ENCODE results near the gene CYP27C1.

CYP27C1 gene

GRCh38 chr2:127146071-127146725 lies 73.9 kb downstream of the CYP27C1 start:
- no peak for DNase-seq

- DNase-seq = no peak
Observed at GRCh38 chr2:127145280-127145895, 74.7 kb downstream of the CYP27C1 start.

DNA sequence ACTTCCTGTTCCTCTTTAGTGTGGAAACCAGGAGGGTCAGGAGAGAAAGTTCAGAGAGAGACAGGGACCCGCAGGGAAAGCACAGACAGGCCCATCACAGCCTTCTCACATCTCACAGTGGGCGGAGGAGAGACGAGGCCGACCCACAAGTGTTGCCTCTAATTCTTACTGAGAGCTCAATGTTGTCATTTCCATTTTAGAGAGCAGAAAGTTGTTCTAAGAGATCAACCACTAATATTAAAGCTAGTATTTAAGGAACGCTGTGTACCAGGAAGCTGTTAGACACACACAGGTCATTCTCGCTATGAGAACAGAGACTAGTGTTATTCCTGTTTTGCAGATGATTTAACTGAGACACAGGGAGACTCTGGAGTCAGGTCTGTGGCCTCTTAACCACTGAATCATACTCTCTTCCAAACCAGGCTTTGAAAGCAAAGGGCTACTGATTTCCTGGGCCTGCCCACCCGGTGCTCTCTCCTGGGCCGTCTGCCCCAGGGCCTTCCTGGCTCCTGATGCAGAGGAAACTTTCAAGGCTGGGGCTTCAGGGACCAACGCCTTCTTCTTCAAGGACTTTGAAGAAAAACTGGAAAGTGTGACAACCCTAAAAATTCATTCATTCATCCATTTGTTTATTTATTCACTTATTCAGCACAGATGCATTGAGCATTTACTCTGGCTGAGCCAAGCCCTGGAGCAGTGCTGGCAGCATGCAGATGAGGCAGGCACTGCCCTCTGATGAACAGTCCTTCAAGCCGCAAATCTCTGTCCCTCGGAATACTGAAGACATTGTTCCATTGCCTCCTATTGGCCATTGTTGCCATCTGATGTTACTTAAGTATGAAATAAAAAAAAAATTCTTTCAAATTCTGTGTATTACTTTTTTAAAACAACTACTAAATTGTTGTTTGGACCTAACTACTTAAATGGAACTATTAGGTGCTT lies 76.0 kb downstream of the CYP27C1 start:
- no peak for DNase-seq

DNA sequence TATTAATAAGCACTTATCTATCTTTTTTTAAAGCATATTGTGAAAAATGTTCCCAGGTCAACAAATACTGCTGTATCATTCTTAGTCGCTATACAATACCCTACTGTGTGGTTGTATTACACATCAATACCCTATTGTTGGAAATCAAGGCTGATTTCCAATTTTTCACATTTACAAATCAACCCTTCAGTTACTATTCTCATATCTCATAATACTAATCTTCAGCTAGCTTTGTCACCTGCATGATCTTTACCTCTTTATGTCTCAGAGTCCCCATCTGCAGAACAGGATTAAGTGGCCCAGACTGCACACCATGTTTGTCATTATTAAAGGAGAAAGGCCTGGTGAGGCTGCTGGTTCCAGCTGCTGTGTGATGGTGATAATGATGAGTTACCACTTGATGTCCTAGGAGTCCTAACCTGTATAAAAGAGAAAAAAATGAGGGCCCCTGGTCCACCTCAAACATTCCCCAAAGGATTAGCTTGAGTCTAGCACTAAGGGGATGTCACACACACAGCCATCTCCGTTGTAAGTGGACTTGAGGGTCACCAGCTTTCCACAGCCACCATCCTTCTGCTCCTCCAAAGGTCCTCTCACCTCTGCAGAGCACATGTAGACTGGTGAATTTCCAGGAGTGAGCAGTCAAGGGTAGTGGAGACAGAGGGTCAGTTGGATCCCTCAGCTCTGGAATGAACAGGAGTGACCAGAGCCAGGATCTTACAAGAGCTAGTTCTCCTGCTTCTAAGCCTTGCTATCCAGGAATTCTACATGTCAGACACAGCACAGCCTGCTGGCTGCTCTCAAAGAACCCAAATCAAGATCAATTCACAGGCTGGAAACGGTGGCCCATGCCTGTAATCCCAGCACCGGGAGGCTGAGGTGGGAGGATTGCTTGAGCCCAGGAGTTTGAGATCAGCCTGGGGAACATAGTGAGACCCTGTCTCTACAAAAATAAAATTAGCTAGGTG lies 77.2 kb downstream of the CYP27C1 start:
- DNase-seq = no peak

GRCh38 chr2:127140538-127140937 lies 79.6 kb downstream of the CYP27C1 start:
- no peak for DNase-seq

- no peak for DNase-seq
Observed at GRCh38 chr2:127139766-127140165, 80.3 kb downstream of the CYP27C1 start.

- DNase-seq = no peak
Observed at GRCh38 chr2:127138281-127138680, 81.8 kb downstream of the CYP27C1 start.

DNA sequence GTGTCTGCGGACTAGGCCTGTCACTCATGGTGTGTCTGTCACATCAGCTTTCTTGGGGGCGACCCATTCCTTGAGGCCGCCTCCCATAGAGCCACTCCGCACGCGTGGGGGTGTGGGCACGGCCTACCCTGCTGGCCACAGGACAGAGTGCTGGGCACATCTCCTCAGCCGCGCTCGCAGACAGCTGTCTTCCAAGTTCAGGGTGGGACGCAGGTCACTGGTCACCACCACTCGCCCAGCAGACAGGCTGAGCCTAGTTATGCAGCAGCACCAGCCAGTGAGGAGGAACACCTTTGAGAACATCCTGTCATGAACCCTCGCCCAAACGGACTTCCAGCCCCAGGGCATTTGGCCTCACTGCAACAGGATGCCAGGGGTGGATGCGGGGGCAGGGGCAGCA lies 82.4 kb downstream of the CYP27C1 start:
- no peak for DNase-seq

GRCh38 chr2:127137225-127137624 lies 82.9 kb downstream of the CYP27C1 start:
- DNase-seq = no peak

- DNase-seq = no peak
Observed at GRCh38 chr2:127134833-127135830, 85.0 kb downstream of the CYP27C1 start.

DNA sequence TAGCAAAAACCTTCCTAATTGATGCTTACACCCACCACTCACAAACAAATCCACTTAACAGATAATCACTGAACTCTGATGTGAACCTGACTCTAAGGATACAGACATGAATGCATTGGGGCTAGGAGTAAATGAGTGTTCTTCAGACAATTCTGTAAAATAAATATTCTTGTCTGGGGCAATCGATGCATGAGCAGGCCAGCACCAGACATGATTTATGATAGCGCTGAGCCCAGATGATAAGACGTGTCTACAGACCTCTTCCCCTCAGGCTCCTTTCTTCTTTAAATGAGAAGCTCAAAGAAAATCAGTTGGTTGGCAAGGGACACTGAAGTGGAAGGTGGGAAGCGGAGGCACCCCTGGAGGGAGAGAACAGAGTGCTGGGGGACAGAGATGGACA lies 85.9 kb downstream of the CYP27C1 start:
- DNase-seq = no peak
